ENCODE measurements around the gene TRABD2B. TPM values are rescaled to one million over a fixed set of nuclear protein-coding genes. Genes with fewer than 3 reads are reported as not detected.

TRABD2B gene
- total RNA-seq, 4 donors from 2014 or later = 0.16 to 1.5 (median 0.55) TPM

DNA sequence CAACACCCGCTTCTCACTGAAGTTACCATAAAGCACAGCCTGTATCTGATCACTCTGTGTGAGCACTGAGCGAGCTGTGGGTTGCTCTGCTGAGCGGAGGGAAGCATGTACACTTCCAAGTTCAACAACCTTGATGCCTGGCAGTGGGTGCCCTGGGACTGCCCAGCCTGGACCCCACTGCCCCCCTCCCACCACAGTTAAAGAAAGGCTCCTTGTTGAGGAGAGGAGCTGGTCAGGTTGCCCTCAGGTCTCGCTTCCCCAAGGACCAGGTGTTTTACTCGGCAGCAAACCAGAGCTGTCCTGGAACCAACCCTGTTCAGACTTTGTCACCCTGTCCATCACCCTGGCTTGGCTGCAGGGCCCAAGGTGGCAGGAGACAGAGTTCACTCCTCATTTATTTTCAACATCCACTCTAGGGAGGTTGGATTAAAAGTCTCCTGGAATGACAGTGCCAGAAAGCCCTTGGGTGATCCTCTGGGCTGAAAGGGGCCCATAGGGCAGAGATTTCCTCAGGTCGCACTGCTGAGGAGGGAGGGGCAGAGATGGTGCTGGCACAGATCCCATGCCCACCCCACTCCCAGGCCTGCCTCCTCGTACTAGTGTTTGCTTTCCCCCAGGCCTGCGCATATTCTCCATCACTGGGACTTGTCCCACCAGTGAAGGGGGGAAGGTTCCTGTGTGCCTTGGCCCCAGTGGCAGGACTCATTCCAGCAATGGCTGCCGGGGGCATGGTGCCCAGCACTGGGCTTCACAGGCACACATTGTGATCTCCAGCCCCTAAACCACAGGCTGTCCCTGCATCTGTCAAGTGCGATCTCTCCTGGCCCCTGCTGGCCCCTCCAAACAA is 101.7 kb downstream of the TRABD2B start:
- TF ChIP-seq, protein P1, sequence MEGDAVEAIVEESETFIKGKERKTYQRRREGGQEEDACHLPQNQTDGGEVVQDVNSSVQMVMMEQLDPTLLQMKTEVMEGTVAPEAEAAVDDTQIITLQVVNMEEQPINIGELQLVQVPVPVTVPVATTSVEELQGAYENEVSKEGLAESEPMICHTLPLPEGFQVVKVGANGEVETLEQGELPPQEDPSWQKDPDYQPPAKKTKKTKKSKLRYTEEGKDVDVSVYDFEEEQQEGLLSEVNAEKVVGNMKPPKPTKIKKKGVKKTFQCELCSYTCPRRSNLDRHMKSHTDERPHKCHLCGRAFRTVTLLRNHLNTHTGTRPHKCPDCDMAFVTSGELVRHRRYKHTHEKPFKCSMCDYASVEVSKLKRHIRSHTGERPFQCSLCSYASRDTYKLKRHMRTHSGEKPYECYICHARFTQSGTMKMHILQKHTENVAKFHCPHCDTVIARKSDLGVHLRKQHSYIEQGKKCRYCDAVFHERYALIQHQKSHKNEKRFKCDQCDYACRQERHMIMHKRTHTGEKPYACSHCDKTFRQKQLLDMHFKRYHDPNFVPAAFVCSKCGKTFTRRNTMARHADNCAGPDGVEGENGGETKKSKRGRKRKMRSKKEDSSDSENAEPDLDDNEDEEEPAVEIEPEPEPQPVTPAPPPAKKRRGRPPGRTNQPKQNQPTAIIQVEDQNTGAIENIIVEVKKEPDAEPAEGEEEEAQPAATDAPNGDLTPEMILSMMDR (IDR thresholded peaks at IDR 0.05; ENCODE audit: low read depth) = no peak

DNA sequence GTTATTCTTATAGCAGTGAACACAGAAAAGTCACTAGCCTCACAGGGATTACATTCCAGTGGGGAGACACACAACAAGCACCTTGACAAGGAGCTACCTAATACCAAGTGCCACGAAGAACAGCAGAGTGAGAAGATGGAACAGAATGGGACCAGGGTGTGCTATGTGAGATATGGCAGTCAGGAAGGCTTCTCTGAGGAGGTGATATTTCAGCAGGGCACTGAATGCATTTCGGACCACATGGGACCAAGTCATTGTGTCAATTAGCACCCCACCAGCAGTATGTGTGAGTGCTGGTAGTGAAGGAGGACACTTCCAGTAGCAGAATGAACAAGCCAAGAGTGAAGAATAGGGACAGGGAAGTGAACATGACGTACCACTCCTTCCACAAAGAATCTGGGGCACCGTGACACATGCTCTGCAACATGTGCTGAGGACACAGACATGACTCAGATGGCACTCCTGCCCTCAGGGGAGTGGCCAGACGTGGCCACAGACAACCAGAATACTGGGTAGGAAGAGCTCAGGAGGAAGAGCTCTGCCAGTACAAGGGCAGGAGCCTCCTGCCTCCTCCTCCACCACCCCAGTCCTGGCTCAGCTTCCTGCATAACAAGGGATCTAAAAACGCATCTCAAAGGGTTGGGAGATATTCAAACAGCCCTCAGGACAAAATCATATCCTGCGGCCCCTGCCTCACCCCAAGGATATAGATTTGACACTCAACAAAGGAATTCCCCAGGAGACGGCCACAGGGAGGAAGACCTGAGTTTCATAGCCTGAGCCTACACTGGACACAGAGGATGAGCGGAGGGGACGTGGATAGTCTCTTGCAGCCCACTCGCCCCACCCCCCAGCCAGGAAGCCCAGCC is 102.5 kb downstream of the TRABD2B start:
- TF ChIP-seq, protein P1 (IDR thresholded peaks at IDR 0.05; ENCODE audit: low read depth) = no peak

DNA sequence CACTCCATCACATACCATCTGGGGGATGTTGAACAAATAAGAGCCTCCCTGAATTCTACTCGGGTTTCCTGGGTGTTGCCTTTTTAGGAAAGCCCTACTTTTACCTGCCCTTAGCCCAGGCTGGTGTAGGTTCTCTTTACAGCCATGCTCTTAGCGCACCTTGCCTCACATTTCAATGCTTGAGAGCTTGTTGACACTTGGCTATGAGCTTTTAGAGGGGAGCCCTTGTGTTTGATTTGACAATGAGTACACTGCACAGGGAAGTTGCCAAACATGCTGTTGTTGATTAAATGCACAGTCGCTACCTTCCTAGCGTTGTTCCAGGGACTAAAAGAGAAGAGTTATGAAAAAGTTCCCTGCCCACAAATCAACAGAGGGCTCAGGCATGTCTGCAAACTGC is 103.8 kb downstream of the TRABD2B start:
- TF ChIP-seq, protein P1 (IDR thresholded peaks at IDR 0.05; ENCODE audit: low read depth) = no peak

DNA sequence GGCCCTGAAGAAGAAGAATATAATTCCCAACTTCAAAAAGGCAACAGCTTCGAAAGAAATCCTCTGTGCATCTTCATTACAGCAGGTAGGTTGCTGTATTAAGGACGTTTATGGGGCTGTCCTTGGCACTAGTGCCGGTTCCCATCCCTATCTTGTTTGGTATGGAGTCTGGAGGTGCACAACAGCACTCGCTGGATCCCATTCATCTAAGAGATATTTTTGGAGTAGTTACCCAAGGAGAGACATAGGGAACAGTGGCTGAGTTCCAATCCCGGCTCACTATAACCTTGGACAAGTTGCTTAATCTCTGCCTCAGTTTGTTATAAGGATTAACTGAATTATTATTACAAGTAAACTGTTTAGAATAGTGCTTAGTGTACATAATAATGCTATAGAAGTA is 106.4 kb downstream of the TRABD2B start:
- TF ChIP-seq, protein P1 (IDR thresholded peaks at IDR 0.05; ENCODE audit: low read depth) = no peak

DNA sequence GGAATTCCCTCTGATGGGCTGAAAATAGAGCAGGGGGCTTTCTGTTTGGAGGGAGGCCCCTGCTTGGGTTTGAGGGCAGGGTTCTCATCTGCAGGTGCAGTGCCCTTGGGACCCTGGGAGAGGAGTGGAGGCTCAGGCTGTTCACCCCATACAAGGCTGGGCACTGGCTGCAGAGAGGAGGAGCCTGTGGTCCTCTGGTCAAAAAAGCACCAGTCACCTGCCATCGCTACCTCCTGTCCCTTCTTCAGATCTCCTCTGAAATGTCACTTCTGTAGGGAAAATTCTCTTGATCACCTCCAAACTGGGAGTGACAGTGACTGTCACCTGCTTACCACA is 108.9 kb downstream of the TRABD2B start:
- TF ChIP-seq, protein P1 (IDR thresholded peaks at IDR 0.05; ENCODE audit: low read depth) = no peak

DNA sequence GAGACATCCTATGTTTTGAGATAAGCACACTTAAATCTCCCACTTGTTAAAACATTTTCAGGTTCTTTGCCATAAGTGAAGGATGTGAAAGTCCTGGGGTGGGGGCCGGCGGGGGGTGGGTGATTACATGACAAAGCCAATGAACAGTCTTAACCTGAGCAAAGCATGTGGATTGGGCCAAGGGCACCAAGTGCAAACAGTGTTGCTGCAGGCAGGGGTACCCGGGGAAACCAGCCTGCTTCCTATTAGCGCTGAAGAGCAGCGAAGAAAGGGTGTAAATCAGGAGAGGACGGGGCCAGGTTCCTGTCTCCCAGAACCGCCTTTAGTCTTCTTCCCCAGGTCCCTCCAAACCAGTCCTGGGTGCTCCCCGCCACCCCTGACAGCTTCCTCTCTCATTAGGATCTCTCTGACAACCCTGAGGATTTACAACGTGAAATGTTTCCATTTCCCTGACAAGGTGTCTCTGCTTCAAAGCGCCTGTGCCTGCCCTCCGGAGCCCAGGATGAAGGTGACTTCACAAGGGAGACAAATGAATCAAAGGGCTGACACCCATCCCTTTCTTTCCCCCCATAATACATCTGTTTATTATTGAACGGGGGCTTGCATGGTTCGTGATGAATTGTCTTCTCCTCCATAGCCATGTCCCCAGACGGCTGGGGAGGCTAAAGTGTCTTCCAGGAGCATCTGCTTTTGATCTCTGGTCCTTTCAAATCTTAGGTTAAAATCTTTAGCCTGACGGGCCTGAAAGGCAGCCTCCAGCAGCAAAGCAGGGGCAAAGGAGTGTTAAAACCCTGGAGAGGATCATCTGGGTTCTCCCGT is 109.5 kb downstream of the TRABD2B start:
- TF ChIP-seq, protein P1 (IDR thresholded peaks at IDR 0.05; ENCODE audit: low read depth) = no peak
